ENCODE measurements around the gene RIMKLA. TPM values are rescaled to one million over a fixed set of nuclear protein-coding genes. Genes with fewer than 3 reads are reported as not detected.
A peak's percentile ranks its signal among the peaks of the same experiment; 100 is the strongest.

The RIMKLA gene
- total RNA-seq, 1 donor from 2014 or later = 4.8 TPM

DNA sequence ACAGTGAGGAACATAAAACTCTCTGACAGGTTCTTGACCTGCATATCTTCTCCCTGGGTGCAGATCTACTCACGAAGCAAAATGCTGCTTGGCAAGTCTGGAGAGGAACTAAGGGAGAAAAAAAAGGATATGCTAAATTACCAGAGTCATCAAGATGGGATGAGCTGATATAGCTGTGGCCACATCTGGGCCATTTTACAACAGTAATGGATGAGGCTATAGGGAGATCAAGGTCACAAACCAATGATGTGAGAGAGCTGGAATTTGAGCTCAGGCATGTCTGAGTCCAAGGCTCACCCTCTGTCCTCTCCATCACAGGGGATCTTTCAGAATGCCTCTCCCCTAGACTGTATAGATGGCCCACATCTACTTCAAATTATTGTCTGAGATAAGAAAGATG is 49.0 kb downstream of the RIMKLA start:
- no peak for DNase-seq (ENCODE audit: low spot score)

DNA sequence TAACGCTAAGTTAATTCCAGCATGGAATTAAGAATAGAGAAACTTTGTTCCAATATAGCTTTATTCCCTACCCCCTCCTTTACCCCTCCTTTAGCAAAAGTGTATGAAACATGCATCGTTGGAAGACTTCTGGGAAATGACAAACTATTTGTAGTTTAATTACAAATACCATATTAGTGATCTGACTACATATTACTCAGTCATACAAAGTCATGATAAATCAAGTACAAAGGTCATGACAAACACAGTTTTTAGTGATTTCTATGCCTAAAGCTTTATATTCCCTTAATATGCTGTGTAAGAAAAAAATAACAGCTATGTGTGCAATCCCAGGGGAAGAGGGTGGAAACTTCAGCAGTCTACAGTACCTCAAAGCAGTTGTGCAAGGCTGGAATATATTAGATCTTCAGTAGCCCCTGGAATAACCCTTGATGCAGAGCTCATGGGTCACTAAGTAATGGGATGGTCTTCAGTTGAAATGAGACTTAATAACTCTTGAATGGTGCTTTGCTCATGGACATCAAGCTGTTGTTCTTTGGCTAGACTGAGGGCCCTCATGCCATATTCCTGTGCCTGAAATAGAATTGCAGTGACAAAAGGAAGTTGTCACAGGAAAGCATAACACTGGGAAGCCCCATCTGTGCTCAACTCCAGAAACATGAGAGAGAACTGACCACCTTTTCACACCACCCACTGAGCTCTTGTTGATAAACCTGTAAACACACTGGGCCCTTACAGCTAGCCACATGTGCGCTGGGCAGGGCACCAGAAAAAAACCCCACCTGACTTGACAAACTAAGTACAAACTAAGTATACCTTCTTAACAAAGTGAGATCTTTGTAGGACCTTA is 49.9 kb downstream of the RIMKLA start:
- no peak for DNase-seq (ENCODE audit: low spot score)

- DNase-seq (ENCODE audit: low spot score) = no peak
These were observed 50.9 kb downstream of the RIMKLA start for GRCh38 chr1:42431514-42431913.

DNA sequence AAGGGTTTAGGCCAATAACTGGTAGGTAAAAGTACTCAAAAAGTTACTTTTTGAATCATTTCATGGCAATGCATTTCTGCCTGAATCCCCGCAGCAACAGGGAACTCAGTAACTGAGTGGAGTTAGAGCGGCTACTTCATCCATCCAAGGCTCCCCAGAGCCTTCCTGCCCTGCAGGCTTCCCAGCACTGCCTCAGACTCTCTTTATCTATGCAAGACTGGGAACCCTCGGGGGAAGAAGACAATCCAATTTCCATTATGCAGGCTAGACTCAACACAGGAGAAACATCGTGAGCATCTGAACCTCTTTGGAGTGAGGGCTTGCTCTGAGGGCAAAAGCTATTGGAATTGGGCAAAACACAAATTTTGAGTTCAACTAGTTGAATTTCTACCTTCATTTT is 52.1 kb downstream of the RIMKLA start:
- DNase-seq (ENCODE audit: low spot score) = no peak

GRCh38 chr1:42433369-42433768 is 52.8 kb downstream of the RIMKLA start:
- DNase-seq (ENCODE audit: low spot score) = peak; percentile 84

DNA sequence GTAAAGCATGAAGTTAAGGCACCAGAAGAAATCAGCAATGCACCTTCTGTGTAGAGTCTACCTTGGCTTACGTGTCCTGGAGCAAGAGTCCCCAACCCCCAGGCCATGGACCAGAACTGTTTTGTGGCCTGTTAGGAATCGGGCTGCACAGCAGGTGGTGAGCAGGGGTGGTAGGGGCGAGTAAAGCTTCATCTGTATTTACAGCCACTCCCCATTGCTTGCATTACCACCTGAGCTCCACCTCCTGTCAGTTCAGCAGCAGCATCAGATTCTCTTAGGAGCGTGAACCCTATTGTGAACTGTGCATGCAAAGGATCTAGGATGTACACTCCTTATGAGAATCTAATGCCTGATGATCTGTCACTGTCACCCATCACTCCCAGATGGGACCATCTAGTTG is 53.7 kb downstream of the RIMKLA start:
- DNase-seq (ENCODE audit: low spot score) = no peak

GRCh38 chr1:42439940-42440339 is 59.3 kb downstream of the RIMKLA start:
- DNase-seq (ENCODE audit: low spot score) = no peak

- no peak for DNase-seq (ENCODE audit: low spot score)
These were observed 62.1 kb downstream of the RIMKLA start for GRCh38 chr1:42442662-42443061.

GRCh38 chr1:42449256-42449655 is 68.7 kb downstream of the RIMKLA start:
- DNase-seq (ENCODE audit: low spot score) = no peak

GRCh38 chr1:42450061-42450460 is 69.5 kb downstream of the RIMKLA start:
- peak; percentile 83 for DNase-seq (ENCODE audit: low spot score)

- DNase-seq (ENCODE audit: low spot score) = no peak
These were observed 72.8 kb downstream of the RIMKLA start for GRCh38 chr1:42453386-42453785.

DNA sequence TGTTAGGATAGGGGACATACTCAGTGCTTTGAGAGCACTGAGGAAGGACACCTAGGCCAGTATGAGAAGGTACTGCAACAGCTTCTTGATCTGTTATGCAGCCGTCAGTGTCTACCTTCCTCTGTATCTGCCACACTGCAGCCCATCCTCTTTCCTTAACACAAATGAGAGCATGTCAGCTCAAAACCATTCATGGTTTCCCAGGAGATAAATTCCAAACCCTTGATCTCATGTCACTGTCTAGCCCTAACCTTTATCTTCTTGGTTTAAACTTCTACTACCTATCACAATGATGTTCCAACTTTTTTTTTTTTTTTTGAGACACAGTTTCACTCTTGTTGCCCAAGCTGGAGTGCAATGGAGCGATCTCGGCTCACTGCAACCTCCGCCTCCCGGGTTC is 73.8 kb downstream of the RIMKLA start:
- no peak for DNase-seq (ENCODE audit: low spot score)

DNA sequence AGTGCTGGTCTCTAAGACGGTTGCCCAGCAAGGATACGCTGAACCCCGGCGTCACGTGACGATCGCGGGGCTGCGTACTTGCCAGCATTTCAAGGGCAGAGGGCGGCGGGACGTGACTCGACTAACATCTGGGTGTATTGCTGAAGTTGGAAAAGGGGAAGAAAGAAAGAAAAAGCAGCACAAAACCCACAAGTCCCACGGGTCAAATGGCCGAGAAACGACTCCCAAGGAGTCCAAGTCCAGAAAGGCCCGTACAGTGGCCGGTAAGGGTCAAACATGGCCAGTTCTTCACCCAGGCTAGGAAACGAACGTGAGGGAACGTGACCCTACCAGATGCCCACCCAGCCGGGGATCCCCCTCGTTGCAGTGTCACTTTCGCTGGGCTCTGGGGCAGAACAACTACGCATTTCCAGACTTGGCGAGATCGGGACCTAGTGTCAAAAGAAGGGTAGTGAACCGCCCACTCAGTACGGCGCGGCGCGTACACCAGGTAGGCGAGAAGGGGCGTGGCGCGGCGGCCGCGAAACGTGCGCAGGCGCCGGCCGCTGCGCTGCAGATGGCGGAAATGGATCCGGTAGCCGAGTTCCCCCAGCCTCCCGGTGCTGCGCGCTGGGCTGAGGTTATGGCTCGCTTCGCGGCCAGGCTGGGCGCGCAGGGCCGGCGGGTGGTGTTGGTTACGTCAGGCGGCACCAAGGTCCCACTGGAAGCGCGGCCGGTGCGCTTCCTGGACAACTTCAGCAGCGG is 75.6 kb downstream of the RIMKLA start, which contains the start of the genes PPCS and ZMYND12:
TSS of gene PPCS (plus strand) at position 534 of the 744 bp plus-strand sequence. CDS start at position 557, 23 bp downstream.
TSS of gene ZMYND12 (minus strand) at position 13 of the 744 bp plus-strand sequence. CDS start 25 bp downstream, outside the sequence.
- DNase-seq (ENCODE audit: low spot score) = peak; percentile 91

DNA sequence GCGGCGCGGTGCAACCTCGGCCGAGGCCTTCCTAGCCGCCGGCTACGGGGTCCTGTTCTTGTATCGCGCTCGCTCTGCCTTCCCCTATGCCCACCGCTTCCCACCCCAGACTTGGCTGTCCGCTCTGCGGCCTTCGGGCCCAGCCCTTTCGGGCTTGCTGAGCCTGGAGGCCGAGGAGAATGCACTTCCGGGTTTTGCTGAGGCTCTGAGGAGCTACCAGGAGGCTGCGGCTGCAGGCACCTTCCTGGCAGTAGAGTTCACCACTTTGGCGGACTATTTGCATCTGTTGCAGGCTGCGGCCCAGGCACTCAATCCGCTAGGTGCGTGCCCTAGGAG is 76.1 kb downstream of the RIMKLA start:
- peak; percentile 68 for DNase-seq (ENCODE audit: low spot score)

- no peak for DNase-seq (ENCODE audit: low spot score)
These were observed 80.6 kb downstream of the RIMKLA start for GRCh38 chr1:42461196-42461595.

DNA sequence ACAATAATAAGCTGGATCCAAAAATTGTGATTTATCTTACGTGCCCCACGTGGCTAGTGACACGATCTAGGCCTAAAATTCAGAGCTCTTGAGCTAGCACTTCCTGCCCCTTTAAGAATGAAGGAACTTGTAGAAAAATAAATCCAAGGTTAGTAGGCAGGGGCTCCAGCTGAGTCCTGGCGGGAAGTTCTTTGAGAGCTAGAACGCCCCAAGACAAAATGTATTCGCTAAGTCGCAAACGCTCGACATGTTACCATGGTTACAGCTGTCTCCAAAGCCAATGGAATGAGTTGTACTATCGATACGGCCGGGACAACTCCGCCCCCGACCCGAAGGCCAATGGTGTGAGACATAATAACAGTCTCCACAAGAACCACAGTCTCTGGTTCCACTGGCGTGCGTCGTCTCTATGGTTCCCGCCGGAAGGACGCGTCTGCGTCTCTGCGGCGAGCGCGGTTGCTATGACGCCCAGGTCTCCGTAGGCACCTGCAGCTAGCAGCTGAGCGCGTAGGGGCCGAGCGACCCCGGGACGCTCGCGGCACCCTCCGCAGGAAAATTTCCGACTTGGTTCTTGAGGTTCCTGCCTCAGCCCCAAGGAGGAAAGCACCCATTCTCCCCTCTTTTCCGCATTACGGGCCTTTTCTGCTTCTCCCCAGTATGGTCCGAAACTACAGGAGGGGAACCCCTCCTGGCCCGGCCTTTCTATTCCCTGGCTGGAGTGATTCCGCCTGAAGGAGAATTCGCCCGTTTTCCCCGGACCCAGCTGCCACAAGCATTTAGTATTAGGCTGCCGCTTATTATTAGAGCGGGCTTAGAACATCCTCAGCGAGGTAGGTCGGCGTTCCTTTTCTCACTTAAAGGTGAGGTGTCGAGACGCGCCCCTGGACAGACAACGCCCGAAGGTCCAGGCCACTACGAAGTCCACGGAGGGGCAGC is 82.5 kb downstream of the RIMKLA start, which contains the start of gene CCDC30:
TSS of gene CCDC30 (plus strand) at position 459 of the 936 bp plus-strand sequence. CDS start 17,266 bp downstream, outside the sequence.
- DNase-seq (ENCODE audit: low spot score) = peak; percentile 99

DNA sequence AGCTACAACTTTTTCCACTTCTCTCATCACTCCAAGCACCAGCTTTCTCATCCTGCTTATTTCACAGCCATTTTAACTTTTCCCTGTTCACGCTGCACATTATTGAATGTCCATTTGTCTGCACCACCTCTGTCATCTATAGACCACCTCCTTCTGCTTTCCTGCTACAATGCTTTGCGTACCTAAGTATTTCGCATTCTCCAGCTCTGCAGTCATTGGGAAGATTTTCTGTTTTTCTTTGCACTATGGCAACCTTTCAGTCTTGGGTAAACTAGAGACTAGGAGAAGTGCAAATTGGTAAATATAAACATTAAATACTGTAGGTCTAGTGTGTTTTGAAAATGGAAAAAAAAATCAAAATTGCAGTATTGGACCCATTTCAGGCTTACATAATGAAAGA is 83.3 kb downstream of the RIMKLA start:
- no peak for DNase-seq (ENCODE audit: low spot score)

DNA sequence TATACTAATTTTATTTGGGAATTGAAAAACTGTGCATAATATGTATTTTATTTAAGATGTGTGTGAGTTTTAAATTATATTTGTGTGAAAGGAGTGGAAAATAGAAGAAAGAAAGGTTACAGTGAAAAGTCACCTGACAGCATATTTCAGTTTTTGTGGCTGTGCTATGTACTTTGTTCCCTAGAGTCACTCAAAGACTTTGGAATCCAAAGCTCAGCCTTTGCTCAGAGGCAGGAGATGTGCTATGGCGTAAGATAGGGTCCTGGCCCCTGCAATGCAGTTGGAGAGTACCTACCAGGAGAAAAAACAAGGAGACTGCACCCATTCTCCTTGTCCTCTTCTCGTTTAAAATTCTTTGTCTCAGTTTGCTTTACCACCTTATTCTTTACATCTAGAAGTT is 85.4 kb downstream of the RIMKLA start:
- no peak for DNase-seq (ENCODE audit: low spot score)

- no peak for DNase-seq (ENCODE audit: low spot score)
These were observed 89.1 kb downstream of the RIMKLA start for GRCh38 chr1:42469727-42470126.
